ENCODE results near the gene TKT. TPM values are rescaled to one million over a fixed set of nuclear protein-coding genes. Genes with fewer than 3 reads are reported as not detected.
"Not testable (repeated sequence)": the region's sequence is repeated elsewhere in the genome, so short reads cannot be mapped to it uniquely, and the experiment has no call there.

TKT gene
- total RNA-seq, 1 donor from 2014 or later, result 306 TPM

- DNase-seq (ENCODE audit: extremely low read depth, low read depth, low spot score), result no peak
Measured at GRCh38 chr3:53260286-53260785, 4.5 kb upstream of the TKT start.

- no peak for DNase-seq (ENCODE audit: extremely low read depth, low read depth, low spot score)
Measured at GRCh38 chr3:53259427-53260259, 3.8 kb upstream of the TKT start.

GRCh38 chr3:53258600-53259426 lies 3.0 kb upstream of the TKT start:
- DNase-seq (ENCODE audit: extremely low read depth, low read depth, low spot score), result no peak

GRCh38 chr3:53257465-53257864 lies 1.6 kb upstream of the TKT start:
- no peak for DNase-seq (ENCODE audit: extremely low read depth, low read depth, low spot score)

GRCh38 chr3:53256704-53257055 lies 858 bp upstream of the TKT start:
- no peak for DNase-seq (ENCODE audit: extremely low read depth, low read depth, low spot score)

GRCh38 chr3:53255423-53255774 lies 423 bp downstream of the TKT start:
- no peak for DNase-seq (ENCODE audit: extremely low read depth, low read depth, low spot score)

GRCh38 chr3:53254509-53255422 lies 1.1 kb downstream of the TKT start:
- DNase-seq (ENCODE audit: extremely low read depth, low read depth, low spot score), result no peak

- DNase-seq (ENCODE audit: extremely low read depth, low read depth, low spot score), result no peak
Measured at GRCh38 chr3:53253707-53254508, 1.9 kb downstream of the TKT start.

- DNase-seq (ENCODE audit: extremely low read depth, low read depth, low spot score), result not testable (repeated sequence)
Measured at GRCh38 chr3:53252947-53253322, 2.9 kb downstream of the TKT start.

- DNase-seq (ENCODE audit: extremely low read depth, low read depth, low spot score), result no peak
Measured at GRCh38 chr3:53252096-53252946, 3.5 kb downstream of the TKT start.

- DNase-seq (ENCODE audit: extremely low read depth, low read depth, low spot score), result no peak
Measured at GRCh38 chr3:53250881-53251605, 4.8 kb downstream of the TKT start.

GRCh38 chr3:53250453-53250852 lies 5.4 kb downstream of the TKT start:
- no peak for DNase-seq (ENCODE audit: extremely low read depth, low read depth, low spot score)

- no peak for DNase-seq (ENCODE audit: extremely low read depth, low read depth, low spot score)
Measured at GRCh38 chr3:53248161-53248560, 7.7 kb downstream of the TKT start.

GRCh38 chr3:53247619-53248018 lies 8.2 kb downstream of the TKT start:
- DNase-seq (ENCODE audit: extremely low read depth, low read depth, low spot score), result no peak

- DNase-seq (ENCODE audit: extremely low read depth, low read depth, low spot score), result no peak
Measured at GRCh38 chr3:53244271-53244670, 11.6 kb downstream of the TKT start.

GRCh38 chr3:53243785-53244184 lies 12.0 kb downstream of the TKT start:
- no peak for DNase-seq (ENCODE audit: extremely low read depth, low read depth, low spot score)

GRCh38 chr3:53243165-53243564 lies 12.7 kb downstream of the TKT start:
- no peak for DNase-seq (ENCODE audit: extremely low read depth, low read depth, low spot score)

GRCh38 chr3:53242642-53243041 lies 13.2 kb downstream of the TKT start:
- no peak for DNase-seq (ENCODE audit: extremely low read depth, low read depth, low spot score)

GRCh38 chr3:53242155-53242554 lies 13.7 kb downstream of the TKT start:
- no peak for DNase-seq (ENCODE audit: extremely low read depth, low read depth, low spot score)
